ENCODE results near the gene GPR85. TPM values are rescaled to one million over a fixed set of nuclear protein-coding genes. Genes with fewer than 3 reads are reported as not detected.

The GPR85 gene
- total RNA-seq (0.48 and 0.64 TPM in 2 replicates), polyA plus RNA-seq (0.41 and 0.54 TPM in 2 replicates), polyA minus RNA-seq (0.29 and 2.1 TPM in 2 replicates), Bru-seq, nascent RNA (percentile 16 among the genes with signal in this experiment), BruChase-seq, experiment 1, labeled RNA remaining after a 6-hour chase (percentile 26 among the genes with signal in this experiment), BruChase-seq, experiment 2, labeled RNA remaining after a 2-hour chase (percentile 27 among the genes with signal in this experiment)
- 0.26 and 0.31 TPM in 2 replicates for polyA plus RNA-seq (2011; cell fraction: cytosol; rRNA removed)
- 0.42 and 0.50 TPM in 2 replicates for polyA plus RNA-seq (2011; cell fraction: nucleus; rRNA removed)
- polyA plus RNA-seq (2012), result 0.07 and 0.29 TPM in 2 replicates
- not detected for polyA minus RNA-seq (2011; cell fraction: cytosol; rRNA and poly(A)+ RNA removed)
- polyA minus RNA-seq (2011; cell fraction: nucleus; rRNA and poly(A)+ RNA removed), result 0.10 and 0.72 TPM in 2 replicates
- long read RNA-seq, partial matches to known transcripts, result 0 of 1 reads
- long read RNA-seq, other reads (novel, unspliced or antisense), result 1 of 1 reads

DNA sequence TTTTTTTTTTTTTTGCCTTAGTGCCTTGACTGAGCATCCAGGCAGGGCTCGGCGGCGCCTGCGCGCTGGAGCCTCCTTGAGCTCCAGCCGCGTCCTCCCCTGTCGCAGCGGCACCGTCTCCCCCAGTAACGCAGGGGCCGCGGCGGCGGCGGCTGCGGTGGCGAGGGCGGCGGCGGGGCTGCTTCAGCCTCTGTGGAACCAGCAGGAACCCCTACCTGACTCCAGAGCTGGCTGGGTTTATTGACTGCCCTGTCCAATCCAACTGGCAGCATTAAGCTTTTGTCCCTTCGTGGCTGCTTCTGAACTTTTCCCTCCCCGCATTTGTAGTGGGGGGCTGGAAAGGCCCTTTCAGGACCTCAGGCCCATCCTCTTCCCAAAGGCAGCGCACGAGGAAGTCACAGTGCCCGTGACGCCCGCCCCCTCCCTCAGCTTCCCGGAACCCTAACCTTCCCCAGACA is at the start of gene GPR85:
GPR85 (minus strand) TSS at position 397 of the 458 bp plus-strand sequence. CDS start 2,106 bp downstream, outside the sequence.
- peak within 1 kb of the TSS; percentile 47 for H3K9ac ChIP-seq (replicated peaks; ENCODE audit: extremely low read depth, insufficient read depth, low read length)
- peak within 1 kb of the TSS; percentile 37 for H3K27ac ChIP-seq (ENCODE audit: insufficient read depth, low read depth, low read length)
- peak within 1 kb of the TSS; percentile 83 for H3K4me2 ChIP-seq (ENCODE audit: insufficient read depth, low read length)
- H3K27me3 ChIP-seq (ENCODE audit: control insufficient read depth in 2 of 2, insufficient read depth in 2 of 2, low read length in 2 of 2), result peaks cover 15 to 43% of the 10 kb centered on the region in 2 experiments
- POLR2A ChIA-PET, result interaction anchor here (0.6 kb wide), 1 partner anchor 986 kb away, joined by 5 read pairs; no protein-coding TSS in a partner anchor
- H4K20me1 ChIP-seq (replicated peaks; ENCODE audit: control insufficient read depth, extremely low read depth, insufficient read depth, low read length), result no peaks in the 10 kb centered on the region
- dilution Hi-C loops (cut with MboI; ENCODE audit: extremely low pct_ligation_motif_present, low sequenced_read_pairs) (no loop called here), intact Hi-C loops (cut with micrococcal nuclease) (loop anchor here (2.0 kb wide), 1 partner anchor 32 kb away; the partner anchor contains the start of gene SMIM30)
- DNase-seq (ENCODE audit: low read depth, low spot score) (peak; percentile 50), FAIRE-seq (no peak)
- H3K4me1 ChIP-seq (ENCODE audit: control insufficient read depth, extremely low read depth, insufficient read depth, low read length), result peaks cover 6% of the 10 kb centered on the region
- CTCF ChIA-PET, result interaction anchor here (0.6 to 1.4 kb wide), 9 partner anchors 8 to 744 kb away, joined by 3 to 6 read pairs (median 4); no protein-coding TSS in a partner anchor
- H3K9me1 ChIP-seq (replicated peaks; ENCODE audit: control insufficient read depth, extremely low read depth, insufficient read depth, low read length), result no peaks in the 10 kb centered on the region
- no peaks in the 10 kb centered on the region for H3K79me2 ChIP-seq (ENCODE audit: control insufficient read depth, insufficient read depth, low read length)
- peak within 1 kb of the TSS; percentile 94 for H2AFZ ChIP-seq (ENCODE audit: low read depth, low read length)
- no TSS peak for BruUV-seq (replicated peaks)
- peak within 1 kb of the TSS; percentile 46 to 58 (median 52) for H3K4me3 ChIP-seq (replicated peaks in 1 of 3; ENCODE audit: insufficient read depth in 1 of 3, low read depth in 1 of 3, low read length in 3 of 3)
- H3K9me3 ChIP-seq (replicated peaks; ENCODE audit: control insufficient read depth, insufficient read depth, low read length), result no peaks in the 10 kb centered on the region
- no peak for TF ChIP-seq EZH2 (IDR thresholded peaks at IDR 0.05; ENCODE audit: borderline replicate concordance, low read depth, low read length, severe bottlenecking)
- no peak for TF ChIP-seq MAX (IDR thresholded peaks at IDR 0.05; ENCODE audit: insufficient read depth, insufficient read length)
- TF ChIP-seq GATA2 (IDR thresholded peaks at IDR 0.05; ENCODE audit: insufficient read depth, insufficient read length, low read depth, low read length), result no peak
- TF ChIP-seq MYC (IDR thresholded peaks at IDR 0.05; ENCODE audit: low read depth, low read length), result no peak
- no peak for TF ChIP-seq JUN (IDR thresholded peaks at IDR 0.05; ENCODE audit: borderline replicate concordance, insufficient read depth, insufficient read length, low read depth)
- TF ChIP-seq POLR2AphosphoS5 (IDR thresholded peaks at IDR 0.05; ENCODE audit: insufficient read depth, low read depth, low read length), result no peak
- TF ChIP-seq POLR2A (IDR thresholded peaks at IDR 0.05; ENCODE audit: low read depth, low read length), result no peak
- no peak for TF ChIP-seq FOS (IDR thresholded peaks at IDR 0.05; ENCODE audit: borderline replicate concordance, insufficient read depth, low read length)
- TF ChIP-seq, protein P1, sequence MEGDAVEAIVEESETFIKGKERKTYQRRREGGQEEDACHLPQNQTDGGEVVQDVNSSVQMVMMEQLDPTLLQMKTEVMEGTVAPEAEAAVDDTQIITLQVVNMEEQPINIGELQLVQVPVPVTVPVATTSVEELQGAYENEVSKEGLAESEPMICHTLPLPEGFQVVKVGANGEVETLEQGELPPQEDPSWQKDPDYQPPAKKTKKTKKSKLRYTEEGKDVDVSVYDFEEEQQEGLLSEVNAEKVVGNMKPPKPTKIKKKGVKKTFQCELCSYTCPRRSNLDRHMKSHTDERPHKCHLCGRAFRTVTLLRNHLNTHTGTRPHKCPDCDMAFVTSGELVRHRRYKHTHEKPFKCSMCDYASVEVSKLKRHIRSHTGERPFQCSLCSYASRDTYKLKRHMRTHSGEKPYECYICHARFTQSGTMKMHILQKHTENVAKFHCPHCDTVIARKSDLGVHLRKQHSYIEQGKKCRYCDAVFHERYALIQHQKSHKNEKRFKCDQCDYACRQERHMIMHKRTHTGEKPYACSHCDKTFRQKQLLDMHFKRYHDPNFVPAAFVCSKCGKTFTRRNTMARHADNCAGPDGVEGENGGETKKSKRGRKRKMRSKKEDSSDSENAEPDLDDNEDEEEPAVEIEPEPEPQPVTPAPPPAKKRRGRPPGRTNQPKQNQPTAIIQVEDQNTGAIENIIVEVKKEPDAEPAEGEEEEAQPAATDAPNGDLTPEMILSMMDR (IDR thresholded peaks at IDR 0.05; ENCODE audit: extremely low read depth in 1 of 2, insufficient read depth in 1 of 2, low read depth in 1 of 2, low read length in 2 of 2), result no peak
- no peaks in the 10 kb centered on the region for H3K36me3 ChIP-seq (ENCODE audit: control insufficient read depth in 2 of 2, extremely low read depth in 1 of 2, insufficient read depth in 2 of 2, low read length in 2 of 2)
